Measurements from ENCODE around the gene ASMTL. TPM values are rescaled to one million over a fixed set of nuclear protein-coding genes. Genes with fewer than 3 reads are reported as not detected.
"Not testable (repeated sequence)": the region's sequence is repeated elsewhere in the genome, so short reads cannot be mapped to it uniquely, and the experiment has no call there.

Gene ASMTL
- 2.5 and 3.1 TPM in 2 replicates for total RNA-seq (2014; rRNA removed; shearing (Covaris generic))
- polyA plus RNA-seq (2015; cell fraction: cytosol; rRNA removed), result 21.4 and 24.6 TPM in 2 replicates
- polyA plus RNA-seq (2015; cell fraction: nucleus; rRNA removed), result 12.3 and 17.9 TPM in 2 replicates

- in situ Hi-C loops (cut with HindIII; ENCODE audit: low pct_unique_long_range_greater_than_20kb, low sequenced_read_pairs), result no loop called here
- peak; percentile 93 for DNase-seq (ENCODE audit: low read depth, low spot score)
Measured at GRCh38 chrX:1452516-1453394, at the start of gene ASMTL. Gene ASMTL, minus strand, starts transcription at chrX:1452909. Its CDS starts 69 bp downstream, at chrX:1452840.

DNA sequence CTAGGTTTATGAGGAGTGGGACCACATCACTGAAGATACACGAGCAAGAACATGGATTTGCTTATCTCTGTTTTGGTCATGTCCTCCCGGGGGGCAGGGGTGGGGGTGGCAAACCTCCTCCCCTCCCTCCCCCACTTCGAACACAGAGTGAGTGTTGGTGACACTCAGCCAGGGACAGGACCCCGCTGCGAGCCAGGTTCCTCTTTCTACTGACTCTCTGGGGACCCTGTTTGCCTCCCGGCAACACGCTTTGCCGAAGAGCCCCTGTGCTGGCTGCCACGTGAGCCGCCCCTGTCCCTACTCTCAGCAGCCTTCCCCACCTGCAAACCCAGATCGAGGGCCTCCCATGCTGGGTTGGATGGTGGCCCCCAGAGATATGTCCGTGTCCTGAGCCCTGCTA is 49.5 kb upstream of the ASMTL start:
- in situ Hi-C loops (cut with HindIII; ENCODE audit: low pct_unique_long_range_greater_than_20kb, low sequenced_read_pairs), result no loop called here
- DNase-seq (ENCODE audit: low read depth, low spot score), result no peak

- no peak for DNase-seq (ENCODE audit: low read depth, low spot score)
Measured at GRCh38 chrX:1500701-1501624, 48.3 kb upstream of the ASMTL start.

DNA sequence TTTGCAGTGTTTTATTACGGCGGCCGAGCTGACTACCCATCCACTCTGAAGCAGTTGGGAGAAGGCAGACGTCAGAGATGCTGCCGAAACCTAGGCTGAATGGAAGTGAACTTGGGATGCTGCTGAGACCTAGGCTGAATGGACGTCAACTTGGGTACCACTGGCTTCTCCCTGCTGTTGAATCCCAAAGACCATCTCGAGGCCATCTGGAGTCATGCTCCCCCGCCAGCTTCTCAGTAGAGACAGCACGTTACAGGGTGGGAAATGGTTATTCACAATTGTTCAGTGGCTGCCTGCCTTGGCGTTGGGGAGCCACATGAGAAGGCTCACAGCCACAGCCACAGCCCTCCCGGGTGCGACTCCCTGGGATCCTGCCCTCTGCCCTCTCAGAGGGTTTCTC is 43.4 kb upstream of the ASMTL start:
- in situ Hi-C loops (cut with HindIII; ENCODE audit: low pct_unique_long_range_greater_than_20kb, low sequenced_read_pairs), result no loop called here
- DNase-seq (ENCODE audit: low read depth, low spot score), result no peak

More at GRCh38 chrX:1500701-1501624, 48.3 kb upstream of the ASMTL start:
- in situ Hi-C loops (cut with HindIII; ENCODE audit: low pct_unique_long_range_greater_than_20kb, low sequenced_read_pairs), result no loop called here

- no peak for DNase-seq (ENCODE audit: low read depth, low spot score)
- in situ Hi-C loops (cut with HindIII; ENCODE audit: low pct_unique_long_range_greater_than_20kb, low sequenced_read_pairs), result no loop called here
Measured at GRCh38 chrX:1493877-1494510, 41.3 kb upstream of the ASMTL start.

DNA sequence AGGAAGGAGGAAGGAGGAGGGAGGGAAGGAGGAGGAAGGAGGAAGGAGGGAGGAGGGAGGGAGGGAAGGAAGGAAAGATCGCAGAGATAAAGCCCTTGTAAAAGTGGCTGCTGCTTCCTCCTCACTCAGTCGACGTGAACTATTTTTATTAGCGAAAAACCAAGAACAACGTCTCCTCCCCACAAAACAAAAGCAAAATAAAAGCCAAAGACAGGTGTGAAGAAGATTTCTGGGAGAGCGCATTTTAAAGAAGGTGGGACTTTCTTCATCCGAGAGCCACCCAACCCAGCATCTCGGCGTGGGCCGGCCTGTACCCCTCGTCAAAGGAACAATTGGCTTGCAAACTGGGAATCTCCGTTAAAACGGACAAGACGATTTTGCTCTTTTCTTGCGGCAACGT is 40.7 kb upstream of the ASMTL start:
- DNase-seq (ENCODE audit: low read depth, low spot score), result no peak
- in situ Hi-C loops (cut with HindIII; ENCODE audit: low pct_unique_long_range_greater_than_20kb, low sequenced_read_pairs), result no loop called here

DNA sequence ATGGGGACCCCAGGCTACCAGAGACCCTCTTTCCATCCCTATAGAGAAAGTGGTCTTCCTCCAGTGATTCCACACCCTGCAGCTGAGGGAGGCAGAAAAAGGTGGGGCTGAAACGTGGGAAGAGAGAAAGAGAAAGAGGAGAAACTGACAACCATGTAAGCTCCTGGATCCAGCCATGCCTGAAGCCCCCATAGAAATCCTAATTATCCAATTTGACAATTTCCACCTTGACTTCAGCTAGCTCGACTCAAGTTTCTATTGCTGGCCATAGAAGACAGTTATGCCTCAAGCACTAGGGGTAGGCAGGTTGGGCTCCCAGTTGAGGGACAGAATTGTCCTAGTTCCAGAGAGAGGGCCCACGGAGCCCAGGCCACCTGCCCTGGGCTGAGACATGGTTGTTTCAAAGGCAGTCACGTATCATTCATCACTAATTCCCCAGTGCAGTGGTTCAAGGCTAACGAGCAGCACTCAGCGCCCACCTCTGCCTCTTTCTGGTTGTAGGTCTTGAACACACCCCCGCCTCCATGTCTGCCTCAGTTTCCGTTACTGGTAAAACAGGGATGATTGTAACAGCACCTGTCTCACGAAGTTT is 39.8 kb upstream of the ASMTL start:
- in situ Hi-C loops (cut with HindIII; ENCODE audit: low pct_unique_long_range_greater_than_20kb, low sequenced_read_pairs), result no loop called here
- no peak for DNase-seq (ENCODE audit: low read depth, low spot score)

DNA sequence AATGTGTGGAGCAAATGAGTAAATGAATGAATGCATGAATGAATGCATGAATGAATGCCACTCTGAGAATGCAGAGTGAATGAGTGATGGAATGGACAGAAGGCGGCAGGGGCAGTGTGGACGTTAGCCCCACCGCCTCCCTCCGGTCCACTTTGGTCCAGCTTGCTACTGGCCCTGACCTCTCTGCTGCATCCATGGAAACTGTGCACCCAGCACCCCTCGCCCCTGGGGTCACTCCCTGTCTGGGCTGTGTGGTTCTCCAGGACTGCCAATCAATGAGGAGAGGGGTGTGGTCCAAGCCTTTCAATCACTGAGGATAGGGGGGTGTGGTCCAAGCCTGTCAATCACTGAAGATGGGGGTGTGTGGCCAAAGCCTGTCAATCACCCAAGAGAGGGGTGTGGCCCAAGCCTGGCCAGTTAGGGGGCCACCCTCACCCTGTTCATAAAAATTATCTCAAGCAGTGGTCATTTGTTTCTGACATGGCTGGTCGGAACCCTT is 39.2 kb upstream of the ASMTL start:
- peak; percentile 64 for DNase-seq (ENCODE audit: low read depth, low spot score)
- in situ Hi-C loops (cut with HindIII; ENCODE audit: low pct_unique_long_range_greater_than_20kb, low sequenced_read_pairs), result no loop called here

DNA sequence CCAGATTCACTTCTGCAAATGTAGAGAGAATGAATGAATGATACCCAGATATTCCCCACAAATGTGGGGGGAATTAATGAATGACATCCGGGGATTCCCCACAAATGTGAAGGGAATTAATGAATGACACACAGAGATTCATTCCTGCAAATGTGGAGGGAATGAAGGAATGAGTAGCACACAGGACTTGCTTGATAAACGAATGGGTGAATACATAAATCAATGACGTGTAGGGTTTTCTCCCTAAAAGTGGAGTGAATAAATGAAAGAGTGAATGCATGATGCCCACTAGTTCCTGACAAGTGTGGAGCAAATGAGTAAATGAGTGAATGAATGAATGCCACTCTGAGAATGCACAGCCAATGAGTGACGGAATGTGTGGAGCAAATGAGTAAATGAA is 38.5 kb upstream of the ASMTL start:
- DNase-seq (ENCODE audit: low read depth, low spot score); in situ Hi-C loops (cut with HindIII; ENCODE audit: low pct_unique_long_range_greater_than_20kb, low sequenced_read_pairs): not testable (repeated sequence)

DNA sequence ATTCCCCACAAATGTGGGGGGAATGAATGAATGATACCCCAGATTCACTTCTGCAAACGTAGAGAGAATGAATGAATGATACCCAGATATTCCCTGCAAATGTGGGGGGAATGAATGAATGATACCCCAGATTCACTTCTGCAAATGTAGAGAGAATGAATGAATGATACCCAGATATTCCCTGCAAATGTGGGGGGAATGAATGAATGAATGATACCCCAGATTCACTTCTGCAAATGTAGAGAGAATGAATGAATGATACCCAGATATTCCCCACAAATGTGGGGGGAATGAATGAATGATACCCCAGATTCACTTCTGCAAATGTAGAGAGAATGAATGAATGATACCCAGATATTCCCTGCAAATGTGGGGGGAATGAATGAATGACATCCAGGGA is 38.0 kb upstream of the ASMTL start:
- DNase-seq (ENCODE audit: low read depth, low spot score); in situ Hi-C loops (cut with HindIII; ENCODE audit: low pct_unique_long_range_greater_than_20kb, low sequenced_read_pairs): not testable (repeated sequence)

- in situ Hi-C loops (cut with HindIII; ENCODE audit: low pct_unique_long_range_greater_than_20kb, low sequenced_read_pairs), result not testable (repeated sequence)
Measured at GRCh38 chrX:1489354-1489753, 36.6 kb upstream of the ASMTL start.

GRCh38 chrX:1488745-1489144 is 36.0 kb upstream of the ASMTL start:
- in situ Hi-C loops (cut with HindIII; ENCODE audit: low pct_unique_long_range_greater_than_20kb, low sequenced_read_pairs), result no loop called here
- no peak for DNase-seq (ENCODE audit: low read depth, low spot score)

More at GRCh38 chrX:1489354-1489753, 36.6 kb upstream of the ASMTL start:
- not testable (repeated sequence) for DNase-seq (ENCODE audit: low read depth, low spot score)

GRCh38 chrX:1488141-1488540 is 35.4 kb upstream of the ASMTL start:
- DNase-seq (ENCODE audit: low read depth, low spot score), result no peak
- in situ Hi-C loops (cut with HindIII; ENCODE audit: low pct_unique_long_range_greater_than_20kb, low sequenced_read_pairs), result no loop called here

GRCh38 chrX:1487401-1487800 is 34.7 kb upstream of the ASMTL start:
- in situ Hi-C loops (cut with HindIII; ENCODE audit: low pct_unique_long_range_greater_than_20kb, low sequenced_read_pairs), result no loop called here
- DNase-seq (ENCODE audit: low read depth, low spot score), result no peak

- DNase-seq (ENCODE audit: low read depth, low spot score), result no peak
- in situ Hi-C loops (cut with HindIII; ENCODE audit: low pct_unique_long_range_greater_than_20kb, low sequenced_read_pairs), result no loop called here
Measured at GRCh38 chrX:1486749-1487361, 34.1 kb upstream of the ASMTL start.

- in situ Hi-C loops (cut with HindIII; ENCODE audit: low pct_unique_long_range_greater_than_20kb, low sequenced_read_pairs), result no loop called here
- DNase-seq (ENCODE audit: low read depth, low spot score), result no peak
Measured at GRCh38 chrX:1486177-1486576, 33.5 kb upstream of the ASMTL start.

- in situ Hi-C loops (cut with HindIII; ENCODE audit: low pct_unique_long_range_greater_than_20kb, low sequenced_read_pairs), result no loop called here
- DNase-seq (ENCODE audit: low read depth, low spot score), result no peak
Measured at GRCh38 chrX:1485033-1485432, 32.3 kb upstream of the ASMTL start.

Measured in SK-MEL-5 (cell line).